ENCODE results near the gene HTT.
A peak's percentile ranks its signal among the peaks of the same experiment; 100 is the strongest.

Gene HTT

DNA sequence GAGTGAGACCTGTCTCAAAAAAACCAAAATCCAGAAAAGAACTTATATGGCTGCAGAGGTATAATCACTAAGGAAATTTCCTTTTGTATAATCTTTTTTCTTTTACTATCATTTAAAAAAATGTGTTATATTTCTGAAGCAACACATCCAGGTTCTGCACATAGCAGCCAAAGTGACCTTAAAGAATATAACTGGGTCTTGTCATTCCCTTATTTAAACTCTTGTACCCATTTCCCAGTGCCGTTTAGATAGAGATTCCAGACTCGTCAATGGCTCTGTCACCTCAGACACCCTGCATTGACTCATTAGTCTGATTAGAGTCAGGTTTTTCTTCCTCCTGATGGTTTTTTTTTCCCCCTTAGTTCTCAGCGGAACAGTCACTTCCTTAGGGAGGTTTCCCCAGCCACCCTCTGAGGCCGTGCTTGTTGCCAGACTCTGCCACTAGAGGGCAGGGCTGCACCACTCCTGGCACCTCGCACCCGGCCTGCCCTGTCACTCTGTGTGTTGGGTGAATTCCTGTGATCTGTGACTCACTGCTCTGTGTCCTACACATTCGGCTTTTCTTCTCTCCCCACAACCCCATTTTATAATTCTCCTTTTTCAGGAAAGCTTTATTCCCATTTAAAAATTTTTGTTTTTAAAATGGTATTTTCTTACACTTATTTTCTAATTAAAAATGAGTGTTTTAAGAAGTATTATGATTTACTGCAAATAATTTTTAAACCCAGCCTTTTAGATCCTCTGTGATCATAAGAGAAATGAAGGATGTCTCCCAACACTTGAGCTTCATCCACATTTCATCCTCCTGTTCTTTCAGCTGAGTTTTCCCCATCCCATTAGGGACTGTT lies 32.1 kb downstream of the HTT start:
- H2AFZ ChIP-seq (ENCODE audit: low read length): no peak overlapping the region
- H3K27me3 ChIP-seq (ENCODE audit: insufficient read depth, low read length, poor library complexity, severe bottlenecking): no peaks in the 10 kb centered on the region
- no peaks in the 10 kb centered on the region for H3K79me2 ChIP-seq (ENCODE audit: insufficient read depth, low read length)
- H3K4me3 ChIP-seq (ENCODE audit: low read length, poor library complexity, severe bottlenecking): no peak overlapping the region
- no peaks in the 10 kb centered on the region for H3K9me3 ChIP-seq (ENCODE audit: insufficient read depth, low read depth, low read length)
- no peaks in the 10 kb centered on the region for H3F3A ChIP-seq (ENCODE audit: low read depth)
- no peaks in the 10 kb centered on the region for H3K9me2 ChIP-seq (replicated peaks; ENCODE audit: low read depth, low read length)
- peaks cover 7% of the 10 kb centered on the region for H3K4me1 ChIP-seq (ENCODE audit: insufficient read depth, low read length, poor library complexity, severe bottlenecking)
- no peak overlapping the region for H3K9ac ChIP-seq (ENCODE audit: low read depth, low read length, poor library complexity, severe bottlenecking)
- peaks cover 68% of the 10 kb centered on the region for H3K36me3 ChIP-seq (ENCODE audit: insufficient read depth, low read length)
- no peaks in the 10 kb centered on the region for H4K20me1 ChIP-seq (ENCODE audit: insufficient read depth, low read length, poor library complexity, severe bottlenecking)
- no peak overlapping the region for H3K4me2 ChIP-seq (ENCODE audit: low read depth, low read length, poor library complexity, severe bottlenecking)
- TF ChIP-seq, protein P1, sequence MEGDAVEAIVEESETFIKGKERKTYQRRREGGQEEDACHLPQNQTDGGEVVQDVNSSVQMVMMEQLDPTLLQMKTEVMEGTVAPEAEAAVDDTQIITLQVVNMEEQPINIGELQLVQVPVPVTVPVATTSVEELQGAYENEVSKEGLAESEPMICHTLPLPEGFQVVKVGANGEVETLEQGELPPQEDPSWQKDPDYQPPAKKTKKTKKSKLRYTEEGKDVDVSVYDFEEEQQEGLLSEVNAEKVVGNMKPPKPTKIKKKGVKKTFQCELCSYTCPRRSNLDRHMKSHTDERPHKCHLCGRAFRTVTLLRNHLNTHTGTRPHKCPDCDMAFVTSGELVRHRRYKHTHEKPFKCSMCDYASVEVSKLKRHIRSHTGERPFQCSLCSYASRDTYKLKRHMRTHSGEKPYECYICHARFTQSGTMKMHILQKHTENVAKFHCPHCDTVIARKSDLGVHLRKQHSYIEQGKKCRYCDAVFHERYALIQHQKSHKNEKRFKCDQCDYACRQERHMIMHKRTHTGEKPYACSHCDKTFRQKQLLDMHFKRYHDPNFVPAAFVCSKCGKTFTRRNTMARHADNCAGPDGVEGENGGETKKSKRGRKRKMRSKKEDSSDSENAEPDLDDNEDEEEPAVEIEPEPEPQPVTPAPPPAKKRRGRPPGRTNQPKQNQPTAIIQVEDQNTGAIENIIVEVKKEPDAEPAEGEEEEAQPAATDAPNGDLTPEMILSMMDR (conservative IDR thresholded peaks at IDR 0.05; ENCODE audit: low read length): peak; percentile 97
- TF ChIP-seq EZH2phosphoT487 (IDR thresholded peaks at IDR 0.05; ENCODE audit: borderline replicate concordance): no peak

DNA sequence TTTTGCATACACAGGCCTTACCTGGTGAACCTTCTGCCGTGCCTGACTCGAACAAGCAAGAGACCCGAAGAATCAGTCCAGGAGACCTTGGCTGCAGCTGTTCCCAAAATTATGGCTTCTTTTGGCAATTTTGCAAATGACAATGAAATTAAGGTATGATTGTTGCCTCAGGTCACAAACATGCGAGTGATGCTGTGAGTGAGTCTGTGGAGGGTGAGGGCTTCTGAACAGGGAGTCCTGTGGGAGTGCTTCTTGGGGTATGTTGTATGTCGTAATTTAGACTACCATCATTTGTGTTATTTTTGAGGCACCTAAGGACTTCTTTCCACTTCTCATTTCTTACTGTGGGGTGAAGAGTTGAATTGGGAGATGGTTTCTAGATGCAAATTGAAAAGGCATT lies 32.8 kb downstream of the HTT start:
- H3K79me2 ChIP-seq (ENCODE audit: insufficient read depth, low read length): no peaks in the 10 kb centered on the region
- H3F3A ChIP-seq (ENCODE audit: low read depth): no peaks in the 10 kb centered on the region
- TF ChIP-seq EZH2phosphoT487 (IDR thresholded peaks at IDR 0.05; ENCODE audit: borderline replicate concordance): no peak
- TF ChIP-seq, protein P1 (conservative IDR thresholded peaks at IDR 0.05; ENCODE audit: low read length): no peak
- H3K4me3 ChIP-seq (ENCODE audit: low read length, poor library complexity, severe bottlenecking): no peak overlapping the region
- H3K27me3 ChIP-seq (ENCODE audit: insufficient read depth, low read length, poor library complexity, severe bottlenecking): no peaks in the 10 kb centered on the region
- no peak overlapping the region for H3K9ac ChIP-seq (ENCODE audit: low read depth, low read length, poor library complexity, severe bottlenecking)
- peaks cover 7% of the 10 kb centered on the region for H3K4me1 ChIP-seq (ENCODE audit: insufficient read depth, low read length, poor library complexity, severe bottlenecking)
- H4K20me1 ChIP-seq (ENCODE audit: insufficient read depth, low read length, poor library complexity, severe bottlenecking): no peaks in the 10 kb centered on the region
- no peaks in the 10 kb centered on the region for H3K9me2 ChIP-seq (replicated peaks; ENCODE audit: low read depth, low read length)
- H2AFZ ChIP-seq (ENCODE audit: low read length): no peak overlapping the region
- H3K4me2 ChIP-seq (ENCODE audit: low read depth, low read length, poor library complexity, severe bottlenecking): no peak overlapping the region
- H3K9me3 ChIP-seq (ENCODE audit: insufficient read depth, low read depth, low read length): no peaks in the 10 kb centered on the region
- H3K36me3 ChIP-seq (ENCODE audit: insufficient read depth, low read length): peaks cover 69% of the 10 kb centered on the region

DNA sequence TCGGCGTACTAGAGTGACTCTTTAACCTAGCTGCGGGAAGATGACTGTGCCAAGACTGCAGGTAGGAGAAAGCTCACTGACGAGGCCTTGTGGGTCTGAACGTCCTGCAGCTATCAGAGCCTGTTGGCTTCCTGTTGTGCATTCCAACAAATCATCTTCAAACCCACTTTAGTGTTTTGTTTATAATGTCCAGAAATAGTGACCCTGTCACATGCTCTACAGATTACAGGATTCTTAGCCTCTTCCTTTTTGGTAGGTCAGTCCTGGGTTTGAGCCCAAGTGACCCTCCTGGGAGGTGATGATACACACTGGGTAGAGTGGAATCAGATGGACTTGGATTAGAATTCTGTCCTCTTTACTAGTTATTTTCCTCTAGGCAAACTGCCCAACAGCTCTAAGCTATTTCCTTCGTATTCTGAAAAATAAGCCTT lies 33.2 kb downstream of the HTT start:
- Histone ChIP-seq H3K9ac (ENCODE audit: low read depth, low read length, poor library complexity, severe bottlenecking) (no peak overlapping the region), H3K4me1 (ENCODE audit: insufficient read depth, low read length, poor library complexity, severe bottlenecking) (peaks cover 7% of the 10 kb centered on the region), H3K27me3 (ENCODE audit: insufficient read depth, low read length, poor library complexity, severe bottlenecking) (no peaks in the 10 kb centered on the region), H3K4me2 (ENCODE audit: low read depth, low read length, poor library complexity, severe bottlenecking) (no peak overlapping the region), H3F3A (ENCODE audit: low read depth) (no peaks in the 10 kb centered on the region), H3K9me3 (ENCODE audit: insufficient read depth, low read depth, low read length) (no peaks in the 10 kb centered on the region), H3K36me3 (ENCODE audit: insufficient read depth, low read length) (peaks cover 69% of the 10 kb centered on the region), H3K79me2 (ENCODE audit: insufficient read depth, low read length) (no peaks in the 10 kb centered on the region), H4K20me1 (ENCODE audit: insufficient read depth, low read length, poor library complexity, severe bottlenecking) (no peaks in the 10 kb centered on the region), H3K9me2 (replicated peaks; ENCODE audit: low read depth, low read length) (no peaks in the 10 kb centered on the region), H2AFZ (ENCODE audit: low read length) (no peak overlapping the region), H3K4me3 (ENCODE audit: low read length, poor library complexity, severe bottlenecking) (no peak overlapping the region)
- TF ChIP-seq, protein P1 (conservative IDR thresholded peaks at IDR 0.05; ENCODE audit: low read length): no peak
- TF ChIP-seq EZH2phosphoT487 (IDR thresholded peaks at IDR 0.05; ENCODE audit: borderline replicate concordance): no peak

All from Loucy (cell line).